A549 treated with DMSO at 1 μM for 4 hours (cell line): ENCODE measurements around the gene NIBAN1. TPM values are rescaled to one million over a fixed set of nuclear protein-coding genes. Genes with fewer than 3 reads are reported as not detected.

ENCODE experiments used
- total RNA-seq: library from RNA; stranded (reverse); fragments of 200-300 nt; extraction: Qiagen RNA extraction; gene quantifications from 5 replicates; pipeline ENCODE4 v1.2.3, GENCODE V29; 2022; ENCODE audit warnings: low read depth

The NIBAN1 gene, protein sequence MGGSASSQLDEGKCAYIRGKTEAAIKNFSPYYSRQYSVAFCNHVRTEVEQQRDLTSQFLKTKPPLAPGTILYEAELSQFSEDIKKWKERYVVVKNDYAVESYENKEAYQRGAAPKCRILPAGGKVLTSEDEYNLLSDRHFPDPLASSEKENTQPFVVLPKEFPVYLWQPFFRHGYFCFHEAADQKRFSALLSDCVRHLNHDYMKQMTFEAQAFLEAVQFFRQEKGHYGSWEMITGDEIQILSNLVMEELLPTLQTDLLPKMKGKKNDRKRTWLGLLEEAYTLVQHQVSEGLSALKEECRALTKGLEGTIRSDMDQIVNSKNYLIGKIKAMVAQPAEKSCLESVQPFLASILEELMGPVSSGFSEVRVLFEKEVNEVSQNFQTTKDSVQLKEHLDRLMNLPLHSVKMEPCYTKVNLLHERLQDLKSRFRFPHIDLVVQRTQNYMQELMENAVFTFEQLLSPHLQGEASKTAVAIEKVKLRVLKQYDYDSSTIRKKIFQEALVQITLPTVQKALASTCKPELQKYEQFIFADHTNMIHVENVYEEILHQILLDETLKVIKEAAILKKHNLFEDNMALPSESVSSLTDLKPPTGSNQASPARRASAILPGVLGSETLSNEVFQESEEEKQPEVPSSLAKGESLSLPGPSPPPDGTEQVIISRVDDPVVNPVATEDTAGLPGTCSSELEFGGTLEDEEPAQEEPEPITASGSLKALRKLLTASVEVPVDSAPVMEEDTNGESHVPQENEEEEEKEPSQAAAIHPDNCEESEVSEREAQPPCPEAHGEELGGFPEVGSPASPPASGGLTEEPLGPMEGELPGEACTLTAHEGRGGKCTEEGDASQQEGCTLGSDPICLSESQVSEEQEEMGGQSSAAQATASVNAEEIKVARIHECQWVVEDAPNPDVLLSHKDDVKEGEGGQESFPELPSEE
- 0.95 to 1.5 TPM (median 1.0 TPM) in 5 replicates for total RNA-seq

DNA sequence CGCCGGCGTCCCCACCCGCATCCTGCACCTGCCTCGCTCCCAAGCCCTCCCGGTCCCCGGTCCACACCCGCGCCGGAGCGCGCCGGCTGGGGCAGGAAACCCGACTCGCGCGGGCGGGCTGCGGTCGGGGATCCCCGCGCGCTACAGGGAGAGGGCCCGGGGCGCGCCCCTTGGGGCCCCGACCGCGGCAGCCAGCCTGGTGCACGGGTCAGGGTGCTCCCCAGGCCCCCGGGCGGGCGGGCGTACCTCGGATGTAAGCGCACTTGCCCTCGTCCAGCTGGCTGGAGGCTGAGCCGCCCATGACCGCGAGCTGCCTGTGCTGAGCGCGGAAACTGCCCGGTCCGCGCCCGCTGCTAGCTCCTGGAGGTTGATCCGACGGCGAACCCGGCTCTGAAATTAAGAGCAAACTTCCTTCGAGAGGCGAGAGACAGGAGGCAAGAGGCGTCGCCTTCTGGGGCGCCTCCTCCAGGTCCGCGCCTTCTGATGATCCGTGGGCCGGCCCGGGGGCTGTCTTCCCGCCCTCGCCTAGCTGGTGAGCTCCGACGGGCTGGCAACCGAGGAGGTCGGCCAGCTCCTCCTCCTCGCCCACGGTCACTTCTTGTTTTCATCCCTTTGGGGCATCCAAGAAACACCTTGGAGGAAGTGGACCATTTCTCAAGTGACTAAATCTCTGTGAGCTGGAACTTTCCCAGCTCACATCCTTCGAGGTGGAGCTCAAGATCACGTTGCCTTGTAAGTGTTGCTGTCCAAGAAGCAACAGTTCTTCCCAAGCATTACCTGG is at the start of gene NIBAN1:
TSS of gene NIBAN1 (minus strand) at position 453 of the 781 bp plus-strand sequence. CDS start at position 301, 152 bp downstream.

Other genes starting within 250 kb of the NIBAN1 start
- 7.4 to 12.0 TPM (median 10.5 TPM) in 5 replicates for gene EDEM3, start 219.7 kb downstream of the NIBAN1 start, total RNA-seq
- gene RNF2, start 71.0 kb upstream of the NIBAN1 start, total RNA-seq, result 17.6 to 23.4 TPM (median 21.3 TPM) in 5 replicates
- 10.7 to 16.7 TPM (median 15.9 TPM) in 5 replicates for gene TRMT1L, start 182.4 kb upstream of the NIBAN1 start, total RNA-seq
- gene SWT1, start 182.7 kb upstream of the NIBAN1 start, total RNA-seq, result 1.1 to 2.0 TPM (median 1.4 TPM) in 5 replicates